Dedifferentiated amniotic fluid mesenchymal stem cell (primary cell): Measurements from ENCODE around the gene EFEMP1.
"Not testable (repeated sequence)": the region's sequence is repeated elsewhere in the genome, so short reads cannot be mapped to it uniquely, and the experiment has no call there.

Source experiments
- DNase-seq: peaks from one replicate; pipeline ENCODE4 v3.0.0-alpha.2; 2016; ENCODE audit errors: extremely low spot score

The EFEMP1 gene

DNA sequence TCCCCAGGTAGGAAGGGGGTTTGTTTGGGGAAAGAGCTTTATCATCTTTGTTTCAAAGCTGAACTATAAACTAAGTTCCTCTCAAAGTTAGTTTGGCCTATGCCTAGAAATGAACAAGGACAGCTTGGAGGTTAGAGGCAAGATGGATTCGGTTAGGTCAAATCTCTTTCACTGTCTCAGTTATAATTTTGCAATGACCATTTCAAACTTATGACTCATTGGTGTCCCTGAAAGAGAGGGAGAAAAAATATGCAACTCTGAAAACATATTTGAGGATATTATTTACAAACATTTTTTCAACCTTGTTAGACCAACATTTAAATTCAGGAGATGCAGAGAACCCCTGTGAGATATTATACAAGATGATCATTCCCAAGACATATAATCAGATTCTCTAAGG is 95.7 kb downstream of the EFEMP1 start:
- DNase-seq = peak; percentile 26

- DNase-seq = not testable (repeated sequence)
Measured at GRCh38 chr2:55827428-55827827, 96.2 kb downstream of the EFEMP1 start.

DNA sequence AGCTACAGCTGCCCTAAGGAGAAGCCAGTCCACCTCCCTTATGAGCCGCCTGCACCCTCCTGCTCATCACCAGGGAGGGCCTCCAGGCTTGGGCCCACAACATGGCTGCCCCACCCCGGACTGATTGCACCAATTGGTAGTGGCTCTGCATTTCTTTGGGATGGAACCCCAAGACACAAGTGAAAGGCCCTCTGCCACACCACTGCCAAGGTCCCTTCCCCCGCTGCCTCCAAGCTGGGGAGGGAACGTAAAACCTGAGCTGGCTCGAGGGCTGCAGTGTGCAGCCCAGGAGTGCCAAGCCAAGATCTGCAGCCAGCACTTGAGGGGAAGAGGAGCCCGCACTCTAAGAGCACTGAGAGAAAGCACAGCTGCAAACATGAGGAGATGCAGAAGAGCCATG is 97.3 kb downstream of the EFEMP1 start:
- DNase-seq = no peak

- no peak for DNase-seq
Measured at GRCh38 chr2:55824551-55825096, 99.0 kb downstream of the EFEMP1 start.
